B cell (primary cell): ENCODE data around the gene HJURP. TPM values are rescaled to one million over a fixed set of nuclear protein-coding genes. Genes with fewer than 3 reads are reported as not detected.
"Not testable (repeated sequence)": the region's sequence is repeated elsewhere in the genome, so short reads cannot be mapped to it uniquely, and the experiment has no call there.

Experiments used
- ATAC-seq: fragments of 200-7000 bp; cut with Tn5 transposase; one replicate; pipeline ENCODE4 v1.10.0; 2021; ENCODE audit warnings: low read depth, mild to moderate bottlenecking, moderate number of reproducible peaks, moderate library complexity
- CTCF ChIA-PET: fragments of 350-600 bp; sonication (Branson Sonifier 250); formaldehyde crosslinking; loops from one replicate; lab custom pipeline; 2021; ENCODE audit warnings: antibody characterized with exemption, inconsistent platforms; lab: Charles Lee
- POLR2A ChIA-PET: fragments of 350-600 bp; sonication (Branson Sonifier 250); formaldehyde crosslinking; loops from one replicate; lab custom pipeline; 2021; ENCODE audit warnings: antibody characterized with exemption; lab: Charles Lee
- DNase-seq: peaks from one replicate; pipeline ENCODE4 v3.0.0; 2013
- H2AFZ ChIP-seq: 2 replicates; pipeline ENCODE4 v1.6.1; 2012; ENCODE audit warnings: mild to moderate bottlenecking, low read depth, low read length; ENCODE audit not compliant: insufficient read depth, poor library complexity, severe bottlenecking
- H3K27ac ChIP-seq, 2 donors: 1 replicate in 1 of 2; 2 replicates in 1 of 2; pipeline ENCODE4 v1.5.1; 2012 to 2013; ENCODE audit warnings: low read length in 2 of 2, mild to moderate bottlenecking in 2 of 2, moderate library complexity in 1 of 2
- H3K27me3 ChIP-seq, 4 experiments: fragments of 200-600 bp in 1 of 4; sonication (generic) in 1 of 4; replicated peaks in 1 of 4; 1 replicate in 2 of 4; 2 replicates in 2 of 4; pipeline versions ENCODE4 v1.6.1 to v1.7.0; 2013 to 2016; ENCODE audit warnings: low read length in 3 of 4, mild to moderate bottlenecking in 2 of 4, mixed read lengths in 1 of 4, moderate library complexity in 1 of 4; ENCODE audit not compliant: insufficient read depth in 4 of 4, control insufficient read depth in 3 of 4; ENCODE audit errors: control extremely low read depth in 1 of 4
- H3K36me3 ChIP-seq, 2 experiments: replicated peaks in 1 of 2; 1 replicate in 1 of 2; 2 replicates in 1 of 2; pipeline versions ENCODE4 v1.6.1 to v1.7.1; 2013; ENCODE audit warnings: low read length in 1 of 2; ENCODE audit not compliant: insufficient read depth in 2 of 2, control insufficient read depth in 1 of 2; ENCODE audit errors: control extremely low read depth in 1 of 2, extremely low read depth in 1 of 2
- H3K4me1 ChIP-seq, 2 donors: fragments of 200-600 bp in 1 of 2; sonication (generic) in 1 of 2; 1 replicate in 1 of 2; 2 replicates in 1 of 2; pipeline versions ENCODE4 v1.5.1 to v1.6.1; 2013 to 2017; ENCODE audit warnings: low read length in 2 of 2; ENCODE audit not compliant: control insufficient read depth in 2 of 2, insufficient read depth in 2 of 2
- H3K4me2 ChIP-seq: replicated peaks from 2 replicates; pipeline ENCODE3; 2012; ENCODE audit warnings: mild to moderate bottlenecking, low read depth, low read length; ENCODE audit not compliant: poor library complexity, severe bottlenecking
- H3K4me3 ChIP-seq, 5 experiments: fragments of 200-600 bp in 1 of 5; sonication (generic) in 1 of 5; 1 replicate in 3 of 5; 2 replicates in 2 of 5; pipeline versions ENCODE4 v1.5.1 to v1.7.0; 2011 to 2016; ENCODE audit warnings: low read length in 4 of 5, mild to moderate bottlenecking in 4 of 5, low read depth in 2 of 5, control low read depth in 1 of 5, moderate library complexity in 1 of 5; ENCODE audit not compliant: insufficient read depth in 1 of 5; ENCODE audit errors: control extremely low read depth in 1 of 5, extremely low read depth in 1 of 5
- H3K79me2 ChIP-seq: fragments of 200-600 bp; sonication (generic); one replicate; pipeline ENCODE4 v1.6.0; 2016; ENCODE audit warnings: low read length; ENCODE audit not compliant: control insufficient read depth, insufficient read depth
- H3K9ac ChIP-seq: fragments of 200-600 bp; sonication (generic); 2 replicates; pipeline ENCODE4 v1.6.1; 2017; ENCODE audit warnings: mild to moderate bottlenecking, low read length, moderate library complexity
- H3K9me3 ChIP-seq, 3 donors: one replicate each; pipeline versions ENCODE4 v1.6.1 to v1.7.1; 2013; ENCODE audit warnings: low read length in 2 of 3; ENCODE audit not compliant: control insufficient read depth in 2 of 3, insufficient read depth in 1 of 3; ENCODE audit errors: control extremely low read depth in 1 of 3
- H4K20me1 ChIP-seq: 2 replicates; pipeline ENCODE4 v1.6.0; 2012; ENCODE audit warnings: mild to moderate bottlenecking, low read length; ENCODE audit not compliant: insufficient read depth, control insufficient read depth, poor library complexity, severe bottlenecking
- H3K27ac Mint-ChIP-seq: one replicate; pipeline ENCODE4 v1.8.0; 2021; ENCODE audit warnings: mixed read lengths
- H3K27me3 Mint-ChIP-seq: one replicate; pipeline ENCODE4 v1.8.0; 2021; ENCODE audit warnings: mixed read lengths
- H3K4me1 Mint-ChIP-seq: one replicate; pipeline ENCODE4 v1.8.0; 2021; ENCODE audit warnings: mixed read lengths
- H3K4me3 Mint-ChIP-seq: one replicate; pipeline ENCODE4 v1.8.0; 2021; ENCODE audit warnings: mixed read lengths
- H3K9me3 Mint-ChIP-seq: one replicate; pipeline ENCODE4 v1.8.0; 2022; ENCODE audit warnings: mixed read lengths; ENCODE audit not compliant: insufficient read depth
- CTCF ChIP-seq: fragments of 200-600 bp; IDR thresholded peaks from one replicate; pipeline ENCODE4 v1.8.0; 2022; ENCODE audit warnings: antibody characterized with exemption, mild to moderate bottlenecking
- EZH2 ChIP-seq: IDR thresholded peaks from 2 replicates; pipeline ENCODE4 v1.6.1; 2012; ENCODE audit warnings: borderline replicate concordance, low read depth, mild to moderate bottlenecking, moderate library complexity, low read length; ENCODE audit not compliant: insufficient read depth, poor library complexity, severe bottlenecking
- WGBS: methylation state at CpG from one replicate; pipeline ENCODE4 v1.1.5; 2013; ENCODE audit warnings: missing lambda C conversion rate; ENCODE audit not compliant: insufficient coverage; 5-methylcytosine and 5-hydroxymethylcytosine counted together
- intact Hi-C: fragments of 100-400 bp; cut with micrococcal nuclease; formaldehyde crosslinking; loops from one replicate; pipeline ENCODE4 v1.10.0; 2022
- polyA plus RNA-seq: library from polyadenylated mRNA; depleted of rRNA; stranded (reverse); fragments of >200 nt; gene quantifications from 2 replicates; pipeline ENCODE4 v1.2.3, GENCODE V29; 2012
- total RNA-seq, 2 donors: library from RNA; stranded (reverse); fragments of 120-200 nt in 1 of 2; gene quantifications; 1 replicate in 1 of 2; 2 replicates in 1 of 2; pipeline versions ENCODE4 v1.2.3 to v1.2.4, GENCODE V29; 2013 to 2022

HJURP gene
- total and polyA plus RNA-seq, 2 donors (not counting 1 experiment from before 2014, with no cell fraction given) = 0.42 to 0.73 TPM

DNA sequence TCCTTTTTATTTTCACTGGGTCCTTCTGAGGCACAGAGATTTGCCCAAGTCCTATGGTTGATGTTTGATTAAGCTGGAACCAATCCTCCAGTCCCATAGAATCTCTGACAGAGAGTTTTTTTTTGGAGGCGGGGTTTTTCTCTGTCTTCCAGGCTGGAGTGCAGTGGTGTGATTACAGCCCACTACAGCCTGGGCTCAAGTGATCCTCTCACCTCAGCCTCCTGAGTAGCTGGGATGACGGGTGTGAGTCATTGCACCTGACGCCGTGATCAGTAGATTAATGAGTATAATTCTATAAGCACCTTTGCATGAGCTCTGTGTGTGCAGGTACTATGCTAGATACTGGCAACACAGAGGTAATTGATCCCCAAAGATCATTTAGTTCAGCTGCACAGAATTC is 47.5 kb upstream of the HJURP start:
- Histone ChIP-seq H3K79me2 (no peaks in the 10 kb centered on the region), H3K9me3 (no peaks in the 10 kb centered on the region), H2AFZ (no peak overlapping the region), H3K9ac (no peak overlapping the region), H3K4me3 (no peak overlapping the region), H3K4me1 (no peaks in the 10 kb centered on the region), H3K27ac (no peak overlapping the region), H3K27me3 (peaks cover 0 to 13% (median 6%) of the 10 kb centered on the region in 4 experiments), H3K36me3 (no peaks in the 10 kb centered on the region), H3K4me2 (no peak overlapping the region), H4K20me1 (no peaks in the 10 kb centered on the region)
- CTCF ChIA-PET = no interaction called here
- no peak overlapping the region for H3K4me3 Mint-ChIP-seq
- 100% methylated on average over 1 of the region's 4 CpGs for WGBS
- H3K4me1 Mint-ChIP-seq = no peaks in the 10 kb centered on the region
- H3K27ac Mint-ChIP-seq = no peak overlapping the region
- ATAC-seq (no peak), DNase-seq (no peak)
- no peak for TF ChIP-seq EZH2
- no peak for TF ChIP-seq CTCF
- no peaks in the 10 kb centered on the region for H3K9me3 Mint-ChIP-seq
- H3K27me3 Mint-ChIP-seq = peaks cover 40% of the 10 kb centered on the region
- intact Hi-C loops = no loop called here
- POLR2A ChIA-PET = no interaction called here

DNA sequence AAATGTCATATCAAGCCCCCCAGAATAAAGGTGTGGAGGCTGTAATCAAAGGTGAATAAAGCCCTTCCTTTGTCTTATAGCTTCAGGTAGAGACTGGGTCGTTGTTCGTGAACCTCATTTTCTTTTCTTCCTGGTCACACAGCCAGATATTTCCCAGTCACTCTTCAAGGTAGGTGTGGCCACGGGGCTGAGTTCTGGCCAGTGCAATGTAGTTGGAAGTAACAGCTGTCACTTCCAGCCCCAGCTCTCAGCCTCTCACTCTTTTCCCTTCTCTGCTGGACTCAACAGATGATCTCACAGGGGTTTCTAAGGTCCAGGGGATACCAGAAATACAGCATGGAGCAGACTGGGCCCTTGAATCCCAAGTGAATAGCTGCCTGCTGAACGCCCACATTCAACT is 47.0 kb upstream of the HJURP start:
- ATAC-seq = no peak
- H3K27ac ChIP-seq = no peak overlapping the region
- intact Hi-C loops = no loop called here
- no peaks in the 10 kb centered on the region for H3K36me3 ChIP-seq
- Mint-ChIP-seq H3K4me3 (no peak overlapping the region), H3K4me1 (no peaks in the 10 kb centered on the region), H3K27ac (no peak overlapping the region), H3K9me3 (no peaks in the 10 kb centered on the region), H3K27me3 (peaks cover 41% of the 10 kb centered on the region)
- POLR2A ChIA-PET = no interaction called here
- no peak for DNase-seq
- no peaks in the 10 kb centered on the region for H3K9me3 ChIP-seq
- peaks cover 0 to 13% (median 6%) of the 10 kb centered on the region in 4 experiments for H3K27me3 ChIP-seq
- no peak overlapping the region for H3K4me3 ChIP-seq
- H3K9ac ChIP-seq = no peak overlapping the region
- H4K20me1 ChIP-seq = no peaks in the 10 kb centered on the region
- no peak overlapping the region for H3K4me2 ChIP-seq
- H3K4me1 ChIP-seq = no peaks in the 10 kb centered on the region
- CTCF ChIA-PET = no interaction called here
- no peak overlapping the region for H2AFZ ChIP-seq
- 78% methylated on average over 2 of the region's 4 CpGs for WGBS
- H3K79me2 ChIP-seq = no peaks in the 10 kb centered on the region
- TF ChIP-seq EZH2 (no peak), CTCF (no peak)

DNA sequence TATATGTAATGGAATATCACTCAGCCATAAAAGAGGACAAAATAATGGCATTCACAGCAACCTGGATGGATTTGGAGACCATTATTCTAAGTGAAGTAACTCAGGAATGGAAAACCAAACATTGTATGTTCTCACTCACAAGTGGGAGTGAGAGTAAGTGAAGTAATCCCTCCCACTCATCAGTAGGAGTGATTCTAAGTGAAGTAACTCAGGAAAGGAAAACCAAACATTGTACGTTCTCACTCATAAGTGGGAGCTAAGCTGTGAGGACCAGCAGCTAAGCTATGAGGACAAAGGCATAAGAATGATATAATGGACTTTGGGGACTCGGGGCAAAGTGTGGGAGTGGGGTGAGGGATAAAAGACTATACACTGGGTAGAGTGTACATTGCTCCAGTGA is 41.9 kb upstream of the HJURP start:
- H3K9me3 Mint-ChIP-seq, H3K27ac Mint-ChIP-seq, H3K4me1 Mint-ChIP-seq, H3K9me3 ChIP-seq, H4K20me1 ChIP-seq, H3K27me3 ChIP-seq, H3K27ac ChIP-seq, intact Hi-C loops, H3K9ac ChIP-seq, CTCF ChIA-PET, DNase-seq, ATAC-seq, H3K4me3 ChIP-seq, H3K79me2 ChIP-seq, H3K4me1 ChIP-seq, H3K4me2 ChIP-seq, H3K36me3 ChIP-seq, H3K4me3 Mint-ChIP-seq, H2AFZ ChIP-seq, POLR2A ChIA-PET: not testable (repeated sequence)
- H3K27me3 Mint-ChIP-seq = peaks cover 39% of the 10 kb centered on the region
- no CpG with 5 or more reads among the region's 2 CpGs for WGBS
